OCI-LY7 (cell line): ENCODE measurements around the gene KIF12. TPM values are rescaled to one million over a fixed set of nuclear protein-coding genes. Genes with fewer than 3 reads are reported as not detected.

Experiments
- BruUV-seq: library from RNA; stranded (reverse); fragments of 400-500 nt; replicated peaks from 2 replicates; lab custom pipeline; 2021; lab: Mats Ljungman, UMichigan
- CTCF ChIA-PET: fragments of 300-600 bp; sonication (Branson Sonifier 250); formaldehyde crosslinking; loops from one replicate; lab custom pipeline; 2022; ENCODE audit warnings: antibody characterized with exemption; ENCODE audit not compliant: unreplicated experiment; lab: Charles Lee
- POLR2A ChIA-PET: fragments of 300-600 bp; sonication (Branson Sonifier 250); formaldehyde crosslinking; loops from one replicate; lab custom pipeline; 2022; ENCODE audit warnings: antibody characterized with exemption; lab: Charles Lee
- DNase-seq: peaks from one replicate; pipeline ENCODE4 v3.0.0-alpha.2; 2015; ENCODE audit warnings: low spot score
- H2AFZ ChIP-seq: fragments of 200-600 bp; sonication (generic), shearing (Covaris generic); 2 replicates; pipeline ENCODE4 v1.6.1; 2014; ENCODE audit warnings: mild to moderate bottlenecking, antibody characterized with exemption, low read length, moderate library complexity
- H3K27ac ChIP-seq: fragments of 200-600 bp; sonication (generic); 2 replicates; pipeline ENCODE4 v1.5.1; 2014; ENCODE audit warnings: mixed run types, low read depth, mild to moderate bottlenecking, moderate library complexity, low read length, inconsistent platforms; ENCODE audit not compliant: poor library complexity, severe bottlenecking
- H3K36me3 ChIP-seq: fragments of 200-600 bp; sonication (generic); 2 replicates; pipeline ENCODE4 v1.6.1; 2014; ENCODE audit warnings: mild to moderate bottlenecking, antibody characterized with exemption, low read length, moderate library complexity, mixed read lengths; ENCODE audit not compliant: insufficient read depth
- H3K4me1 ChIP-seq: fragments of 200-600 bp; sonication (generic); 2 replicates; pipeline ENCODE4 v1.5.1; 2014; ENCODE audit warnings: mild to moderate bottlenecking, low read length; ENCODE audit not compliant: insufficient read depth, poor library complexity, severe bottlenecking
- H3K4me2 ChIP-seq: fragments of 200-600 bp; sonication (generic); 2 replicates; pipeline ENCODE4 v1.6.1; 2014; ENCODE audit warnings: mild to moderate bottlenecking, low read length
- H3K4me3 ChIP-seq: fragments of 200-600 bp; sonication (generic); 2 replicates; pipeline ENCODE4 v1.5.1; 2014; ENCODE audit warnings: mild to moderate bottlenecking, low read depth, low read length; ENCODE audit not compliant: poor library complexity, severe bottlenecking
- H3K79me2 ChIP-seq: fragments of 200-600 bp; sonication (generic); 2 replicates; pipeline ENCODE4 v1.6.1; 2016; ENCODE audit warnings: low read depth, mild to moderate bottlenecking, low read length, moderate library complexity, mixed read lengths; ENCODE audit not compliant: insufficient read depth
- H3K9me2 ChIP-seq: fragments of 200-600 bp; sonication (generic); 2 replicates; pipeline ENCODE4 v1.6.1; 2016; ENCODE audit warnings: mild to moderate bottlenecking, low read length, mixed read lengths; ENCODE audit not compliant: insufficient read depth
- H3K9me3 ChIP-seq: fragments of 200-600 bp; sonication (generic); 2 replicates; pipeline ENCODE4 v1.6.1; 2014; ENCODE audit warnings: mild to moderate bottlenecking, mixed run types, low read length, mixed read lengths
- H4K20me1 ChIP-seq: fragments of 200-600 bp; sonication (generic); 2 replicates; pipeline ENCODE4 v1.6.1; 2014; ENCODE audit warnings: mild to moderate bottlenecking, antibody characterized with exemption, low read length, moderate library complexity, mixed read lengths; ENCODE audit not compliant: insufficient read depth
- CTCF ChIP-seq: fragments of 200-600 bp; sonication (generic); conservative IDR thresholded peaks from 2 replicates; pipeline ENCODE4 v1.5.1; 2014; ENCODE audit warnings: mild to moderate bottlenecking, antibody characterized with exemption, low read length, moderate library complexity, mixed read lengths
- EZH2phosphoT487 ChIP-seq: fragments of 200-600 bp; sonication (generic); IDR thresholded peaks from 2 replicates; pipeline ENCODE4 v1.6.1; 2018; ENCODE audit warnings: low read depth, borderline replicate concordance, mild to moderate bottlenecking, mixed run types, antibody characterized with exemption, low read length, moderate library complexity, mixed read lengths
- intact Hi-C: fragments of 100-400 bp; cut with micrococcal nuclease; formaldehyde crosslinking; loops from one replicate; pipeline ENCODE4 v1.10.0; 2022; ENCODE audit not compliant: unreplicated experiment
- total RNA-seq, 2 experiments: library from RNA; depleted of rRNA in 1 of 2; stranded (reverse); fragments of >200 nt in 1 of 2; shearing (Covaris generic) in 1 of 2; gene quantifications; 2 replicates each; pipeline ENCODE4 v1.2.3, GENCODE V29; 2014 to 2022

Gene KIF12
- total RNA-seq, 2 experiments from 2014 or later = not detected

DNA sequence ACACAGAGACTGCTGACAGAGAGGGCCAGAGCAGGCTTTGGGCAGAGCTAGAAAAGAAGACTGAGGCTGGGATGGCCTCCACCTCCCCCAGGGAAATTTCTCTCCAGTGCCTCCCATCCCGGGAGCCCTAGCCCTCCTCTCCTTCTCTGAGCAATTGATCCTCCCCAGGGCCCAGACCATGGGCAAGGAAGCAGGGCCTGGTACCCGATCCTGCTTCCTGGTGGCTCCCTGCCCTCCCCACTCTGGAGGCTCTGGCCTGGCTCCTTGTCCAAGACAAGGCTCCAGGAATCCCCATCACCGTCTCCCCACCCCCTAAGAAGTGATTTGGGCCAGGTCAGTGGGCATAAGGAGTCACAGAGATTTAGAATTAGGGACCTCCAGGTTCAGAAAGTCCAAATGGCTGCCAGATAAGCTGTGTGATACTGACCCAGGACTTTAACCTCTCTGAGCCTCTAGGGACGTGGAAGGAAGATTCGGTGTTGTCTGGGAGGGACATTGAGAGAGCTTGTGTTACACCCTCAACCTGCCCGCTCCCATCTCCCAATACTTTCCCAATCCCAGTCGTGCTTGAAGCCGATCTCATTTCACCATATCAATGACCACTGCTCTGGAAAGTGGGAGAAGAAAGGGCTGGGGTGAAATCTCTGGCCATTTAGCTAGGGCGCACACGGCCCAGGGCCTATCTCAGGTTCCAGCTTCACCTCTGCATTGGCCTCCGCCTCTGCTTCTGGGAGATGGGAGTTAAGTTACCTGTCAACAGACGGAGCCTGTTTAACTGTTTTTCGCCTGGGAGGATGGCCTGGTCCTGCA, 25.8 kb upstream of the KIF12 start:
- TF ChIP-seq CTCF (no peak), EZH2phosphoT487 (no peak)
- POLR2A ChIA-PET = interaction anchor here (0.5 kb wide), 1 partner anchor 1595 kb away, joined by 3 read pairs; no protein-coding TSS in a partner anchor
- intact Hi-C loops = no loop called here
- no peak overlapping the region for H2AFZ ChIP-seq
- H3K4me3 ChIP-seq = no peak overlapping the region
- H3K36me3 ChIP-seq = no peaks in the 10 kb centered on the region
- H3K27ac ChIP-seq = no peak overlapping the region
- no TSS peak for BruUV-seq
- no peaks in the 10 kb centered on the region for H4K20me1 ChIP-seq
- H3K9me2 ChIP-seq = no peaks in the 10 kb centered on the region
- H3K4me1 ChIP-seq = no peaks in the 10 kb centered on the region
- no peaks in the 10 kb centered on the region for H3K79me2 ChIP-seq
- no peak for DNase-seq
- no peak overlapping the region for H3K4me2 ChIP-seq
- CTCF ChIA-PET = no interaction called here
- no peaks in the 10 kb centered on the region for H3K9me3 ChIP-seq

DNA sequence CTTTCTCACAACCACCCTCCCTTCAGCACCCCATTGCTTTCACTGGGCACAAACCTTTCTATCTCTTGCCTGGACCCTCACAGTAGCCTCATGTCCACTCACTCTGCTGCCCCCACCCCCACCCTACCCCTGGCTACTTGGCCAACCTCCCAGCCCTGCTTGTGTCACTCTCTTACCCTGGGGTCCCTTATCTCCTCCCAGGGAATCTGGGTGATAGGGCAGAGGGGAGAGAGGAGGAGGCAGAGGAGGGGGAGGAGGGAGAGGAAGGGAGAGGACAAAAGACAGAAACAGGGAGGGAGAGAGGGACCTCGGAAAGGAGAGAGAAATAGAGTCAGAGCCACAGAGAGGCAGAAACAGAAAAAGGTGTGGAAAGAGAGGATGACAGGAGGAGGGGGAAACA, 25.0 kb upstream of the KIF12 start:
- DNase-seq = no peak
- H3K4me3 ChIP-seq = no peak overlapping the region
- H3K9me2 ChIP-seq = no peaks in the 10 kb centered on the region
- H2AFZ ChIP-seq = no peak overlapping the region
- no peaks in the 10 kb centered on the region for H4K20me1 ChIP-seq
- H3K36me3 ChIP-seq = no peaks in the 10 kb centered on the region
- intact Hi-C loops = no loop called here
- no TSS peak for BruUV-seq
- H3K4me1 ChIP-seq = no peaks in the 10 kb centered on the region
- H3K9me3 ChIP-seq = no peaks in the 10 kb centered on the region
- CTCF ChIA-PET = no interaction called here
- POLR2A ChIA-PET = no interaction called here
- no peak for TF ChIP-seq CTCF
- no peak for TF ChIP-seq EZH2phosphoT487
- no peaks in the 10 kb centered on the region for H3K79me2 ChIP-seq
- no peak overlapping the region for H3K27ac ChIP-seq
- H3K4me2 ChIP-seq = no peak overlapping the region
